Fibroblast of mammary gland (primary cell): ENCODE data around the gene ILRUN.
"Not testable (repeated sequence)": the region's sequence is repeated elsewhere in the genome, so short reads cannot be mapped to it uniquely, and the experiment has no call there.

Experiments
- DNase-seq: peaks from one replicate; pipeline ENCODE4 v3.0.0-alpha.2; 2010; ENCODE audit warnings: low read depth
- H3K4me3 ChIP-seq: 2 replicates; pipeline ENCODE4 v1.5.1; 2011; ENCODE audit warnings: low read depth, mild to moderate bottlenecking, low read length, moderate library complexity; ENCODE audit not compliant: control insufficient read depth
- TF ChIP-seq, protein P1 (sequence below): conservative IDR thresholded peaks from 2 replicates; pipeline ENCODE4 v1.5.1; 2011; ENCODE audit warnings: low read depth, low read length, inconsistent platforms; ENCODE audit not compliant: control insufficient read depth, insufficient read depth

Gene ILRUN

DNA sequence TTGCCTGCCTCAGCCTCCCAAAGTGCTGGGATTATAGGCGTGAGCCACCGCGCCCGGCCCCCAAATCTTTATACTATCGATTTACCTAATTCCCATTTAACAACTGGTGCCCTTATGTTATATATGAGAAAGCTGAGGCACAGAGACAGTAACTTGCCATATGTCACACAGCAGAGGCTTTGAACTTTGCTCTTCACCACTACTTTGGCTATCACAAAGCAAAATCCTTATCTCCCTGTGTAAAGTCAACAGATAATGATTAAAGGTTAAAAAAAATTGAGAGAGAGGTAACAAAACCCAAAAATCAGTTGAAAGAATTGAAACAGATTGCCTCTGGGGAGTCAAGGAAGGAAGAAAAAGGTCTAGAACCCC lies 22.3 kb downstream of the ILRUN start:
- H3K4me3 ChIP-seq = no peak overlapping the region
- no peak for DNase-seq
- TF ChIP-seq, protein P1, sequence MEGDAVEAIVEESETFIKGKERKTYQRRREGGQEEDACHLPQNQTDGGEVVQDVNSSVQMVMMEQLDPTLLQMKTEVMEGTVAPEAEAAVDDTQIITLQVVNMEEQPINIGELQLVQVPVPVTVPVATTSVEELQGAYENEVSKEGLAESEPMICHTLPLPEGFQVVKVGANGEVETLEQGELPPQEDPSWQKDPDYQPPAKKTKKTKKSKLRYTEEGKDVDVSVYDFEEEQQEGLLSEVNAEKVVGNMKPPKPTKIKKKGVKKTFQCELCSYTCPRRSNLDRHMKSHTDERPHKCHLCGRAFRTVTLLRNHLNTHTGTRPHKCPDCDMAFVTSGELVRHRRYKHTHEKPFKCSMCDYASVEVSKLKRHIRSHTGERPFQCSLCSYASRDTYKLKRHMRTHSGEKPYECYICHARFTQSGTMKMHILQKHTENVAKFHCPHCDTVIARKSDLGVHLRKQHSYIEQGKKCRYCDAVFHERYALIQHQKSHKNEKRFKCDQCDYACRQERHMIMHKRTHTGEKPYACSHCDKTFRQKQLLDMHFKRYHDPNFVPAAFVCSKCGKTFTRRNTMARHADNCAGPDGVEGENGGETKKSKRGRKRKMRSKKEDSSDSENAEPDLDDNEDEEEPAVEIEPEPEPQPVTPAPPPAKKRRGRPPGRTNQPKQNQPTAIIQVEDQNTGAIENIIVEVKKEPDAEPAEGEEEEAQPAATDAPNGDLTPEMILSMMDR = no peak

DNA sequence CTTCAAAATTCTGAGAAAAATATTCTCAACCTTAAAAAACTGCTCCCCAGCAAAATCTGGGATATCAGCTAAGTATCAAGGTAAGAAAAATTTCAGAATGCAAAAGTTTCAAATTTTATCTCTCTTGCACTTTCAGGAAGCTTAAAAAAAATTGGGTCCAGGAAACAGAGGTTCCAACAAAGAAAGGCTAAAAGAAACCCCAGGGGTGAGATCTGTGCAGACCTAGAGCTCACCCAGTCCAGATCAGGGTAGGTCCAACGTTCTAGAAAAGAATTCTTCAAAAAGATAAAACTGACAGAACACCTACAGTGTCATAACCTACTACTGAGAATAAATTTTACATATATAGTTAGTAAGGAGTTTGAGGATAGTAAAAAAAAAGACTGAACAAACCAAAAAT lies 23.5 kb downstream of the ILRUN start:
- H3K4me3 ChIP-seq = no peak overlapping the region

DNA sequence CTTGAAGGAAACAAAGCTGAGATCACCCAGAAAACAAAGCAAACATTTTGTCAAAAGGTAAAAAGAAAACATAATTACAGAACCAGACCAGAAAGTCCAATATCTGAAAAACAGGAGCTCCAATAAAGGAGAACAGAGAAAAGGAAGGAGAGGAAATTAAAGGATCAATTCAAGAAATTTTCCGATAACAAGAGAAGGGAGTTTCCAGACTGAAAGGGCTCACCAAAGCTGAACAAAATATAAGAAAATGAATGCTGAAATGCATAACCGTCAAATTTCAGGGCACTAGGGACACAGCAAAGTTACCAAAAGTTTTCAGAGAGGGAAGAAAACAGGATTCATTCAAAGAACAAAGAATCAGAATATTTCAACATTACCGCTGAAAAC lies 23.9 kb downstream of the ILRUN start:
- DNase-seq = no peak
- TF ChIP-seq, protein P1 = no peak
- no peak overlapping the region for H3K4me3 ChIP-seq

More for the DNA sequence above, 23.5 kb downstream of the ILRUN start:
- TF ChIP-seq, protein P1 = no peak
- no peak for DNase-seq

DNA sequence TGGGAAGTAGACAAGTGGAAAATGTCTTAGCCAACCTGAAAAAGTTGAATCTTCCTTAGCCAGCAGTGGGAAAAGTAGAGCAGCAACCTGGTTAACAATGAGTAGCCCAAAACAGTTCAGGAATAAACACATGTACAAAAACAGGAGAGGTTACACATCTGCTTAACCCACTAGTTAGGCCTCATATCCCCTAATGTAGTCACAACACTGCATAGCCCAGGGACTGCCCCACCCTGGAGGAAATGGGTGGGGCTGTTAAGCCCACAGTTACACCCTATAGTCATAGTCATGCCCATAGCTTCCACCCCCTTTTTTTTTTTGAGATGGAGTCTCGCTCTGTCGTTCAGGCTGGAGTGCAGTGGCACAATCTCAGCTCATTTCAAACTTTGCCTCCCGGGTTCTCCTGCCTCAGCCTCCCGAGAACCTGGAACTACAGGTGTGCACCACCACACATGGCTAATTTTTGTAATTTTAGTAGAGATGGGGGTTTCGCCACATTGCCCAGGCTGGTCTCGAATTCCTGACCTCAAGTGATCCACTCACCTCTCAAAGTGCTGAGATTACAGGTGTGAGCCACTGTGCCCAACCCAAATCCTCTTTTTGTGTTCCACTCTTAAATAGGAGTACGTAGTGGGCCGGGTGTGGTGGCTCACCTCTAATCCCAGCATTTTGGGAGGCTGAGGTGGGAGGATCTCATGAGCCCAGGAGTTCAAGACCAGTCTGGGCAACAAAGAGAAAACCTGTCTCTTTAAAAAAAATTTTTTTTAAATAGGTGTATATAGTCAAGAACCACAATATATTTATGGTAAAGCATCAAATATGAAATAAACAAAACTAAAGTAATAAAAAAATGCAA lies 24.5 kb downstream of the ILRUN start:
- TF ChIP-seq, protein P1 = no peak
- no peak overlapping the region for H3K4me3 ChIP-seq
- DNase-seq = peak; percentile 84

DNA sequence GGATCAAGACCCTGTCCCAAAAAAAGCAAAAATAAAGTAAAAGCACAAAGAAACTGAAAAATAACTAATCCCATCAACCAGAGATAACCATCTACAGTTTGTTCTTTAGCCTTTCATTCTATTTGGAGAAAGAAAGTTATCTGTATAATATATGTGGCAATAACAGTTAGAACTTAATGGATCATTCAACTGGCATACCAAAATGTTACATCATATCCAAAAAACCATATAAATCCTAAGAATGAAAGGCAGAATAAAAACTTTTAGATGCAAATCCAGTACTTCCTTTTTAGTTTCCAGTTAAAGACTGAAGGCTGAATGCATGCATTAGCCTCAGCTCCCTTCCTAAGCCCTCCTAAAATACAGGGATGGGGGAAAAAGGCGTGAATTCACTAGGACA lies 25.2 kb downstream of the ILRUN start:
- H3K4me3 ChIP-seq = no peak overlapping the region
- DNase-seq = peak; percentile 31
- TF ChIP-seq, protein P1 = no peak

DNA sequence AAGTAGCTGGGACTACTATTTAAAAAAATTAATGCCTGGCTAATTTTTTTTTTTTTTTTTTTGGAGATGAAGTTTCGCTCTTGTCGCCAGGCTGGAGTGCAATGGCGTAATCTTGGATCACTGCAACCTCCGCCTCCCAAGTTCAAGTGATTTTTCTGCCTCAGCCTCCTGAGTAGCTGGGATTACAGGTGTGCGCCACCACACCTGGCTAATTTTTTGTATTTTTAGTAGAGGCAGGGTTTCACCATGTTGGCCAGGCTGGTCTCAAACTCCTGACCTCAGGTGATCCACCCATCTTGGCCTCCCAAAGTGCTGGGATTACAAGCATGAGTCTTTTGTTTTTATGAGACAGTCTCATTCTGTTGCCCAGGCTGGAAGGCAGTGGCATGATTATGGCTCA lies 27.8 kb downstream of the ILRUN start:
- DNase-seq, H3K4me3 ChIP-seq: not testable (repeated sequence)

DNA sequence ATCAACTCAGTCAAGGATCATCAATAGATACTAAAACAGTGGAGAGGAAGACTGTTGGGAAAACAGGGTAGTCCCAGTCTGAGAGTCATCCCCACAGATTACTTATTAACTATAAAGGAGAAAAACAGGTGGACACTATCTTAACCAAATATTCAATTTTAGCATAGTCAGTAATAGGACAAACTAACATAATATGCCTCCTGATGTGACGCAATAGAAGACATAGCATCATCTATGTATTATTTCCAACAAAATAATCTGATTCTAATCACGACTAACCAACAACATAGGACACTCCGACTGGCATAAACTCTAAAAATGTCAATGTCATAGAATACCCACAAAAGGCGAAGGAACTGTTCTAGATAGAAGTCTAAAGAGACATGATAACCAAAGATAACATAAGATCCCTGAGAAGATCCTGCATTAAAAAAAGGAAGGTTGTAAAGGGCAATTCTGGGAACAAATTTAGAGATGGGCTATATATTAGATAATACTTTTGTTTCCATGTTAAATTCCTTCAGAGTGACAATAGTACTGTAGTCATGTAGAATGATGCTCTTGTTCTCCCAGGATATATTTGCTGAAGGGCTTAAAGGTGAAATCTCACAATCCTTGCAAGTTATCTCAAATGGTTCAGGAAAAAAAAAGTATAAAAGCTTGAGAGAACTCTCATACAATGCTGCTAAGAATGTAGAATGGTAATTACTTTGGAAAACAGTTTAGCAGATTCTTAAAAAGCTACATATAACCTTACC lies 28.9 kb downstream of the ILRUN start:
- H3K4me3 ChIP-seq = no peak overlapping the region
- TF ChIP-seq, protein P1 = no peak
- no peak for DNase-seq
